HepG2 (cell line): Measurements from ENCODE around the gene VSIG8. TPM values are rescaled to one million over a fixed set of nuclear protein-coding genes. Genes with fewer than 3 reads are reported as not detected.

Experiments used
- ATAC-seq: fragments of 200-7000 bp; cut with Tn5 transposase; 3 replicates; pipeline ENCODE4 v1.9.1; 2020; ENCODE audit warnings: mild to moderate bottlenecking, moderate library complexity
- BruUV-seq: library from RNA; stranded (reverse); fragments of 400-500 nt; replicated peaks from 2 replicates; lab custom pipeline; 2021; lab: Mats Ljungman, UMichigan
- CTCF ChIA-PET: fragments of 300-600 bp; formaldehyde crosslinking; extraction: SDS; loops from one replicate; lab custom pipeline; 2021; ENCODE audit warnings: low total read pairs, inconsistent platforms, low intra/inter-chr PET ratio; lab: Yijun Ruan, JAX
- POLR2A ChIA-PET: fragments of 350-600 bp; sonication (Branson Sonifier 250); formaldehyde crosslinking; loops from one replicate; lab custom pipeline; 2020; ENCODE audit warnings: antibody characterized with exemption, inconsistent platforms; lab: Yijun Ruan, JAX
- DNase-seq: peaks from one replicate; pipeline ENCODE4 v3.0.0-alpha.2; 2015; ENCODE audit warnings: low spot score
- FAIRE-seq: peaks from 3 replicates; lab custom pipeline; 2011; peaks lifted over from hg19 to GRCh38; lab: Jason Lieb, UNC
- H2AFZ ChIP-seq: one replicate; pipeline ENCODE4 v1.6.1; 2011; ENCODE audit warnings: low read length, inconsistent platforms
- H3K27ac ChIP-seq: fragments of 300-600 bp; 3 replicates; pipeline ENCODE4 v1.8.0; 2011; ENCODE audit warnings: mixed run types, mild to moderate bottlenecking, mixed read lengths, low read length, inconsistent platforms; ENCODE audit not compliant: insufficient read depth; ENCODE audit errors: extremely low read length
- H3K27me3 ChIP-seq, 2 experiments: fragments of 200-600 bp in 1 of 2; 2 replicates in 1 of 2; 3 replicates in 1 of 2; pipeline versions ENCODE4 v1.6.0 to v1.8.0; 2011; ENCODE audit warnings: low read length in 2 of 2, mild to moderate bottlenecking in 2 of 2, moderate library complexity in 2 of 2, inconsistent platforms in 1 of 2; ENCODE audit not compliant: insufficient read depth in 2 of 2, control insufficient read depth in 1 of 2
- H3K36me3 ChIP-seq, 2 experiments: fragments of 200-600 bp in 1 of 2; replicated peaks in 1 of 2; 2 replicates in 1 of 2; 3 replicates in 1 of 2; pipeline versions ENCODE4 v1.5.1 to v1.8.0; 2011; ENCODE audit warnings: low read length in 2 of 2, inconsistent platforms in 1 of 2; ENCODE audit not compliant: insufficient read depth in 2 of 2, control insufficient read depth in 1 of 2
- H3K4me1 ChIP-seq: 2 replicates; pipeline ENCODE4 v1.5.1; 2012; ENCODE audit warnings: low read length, inconsistent platforms; ENCODE audit not compliant: insufficient read depth
- H3K4me2 ChIP-seq: 2 replicates; pipeline ENCODE4 v1.6.0; 2011; ENCODE audit warnings: low read depth, low read length, inconsistent platforms
- H3K4me3 ChIP-seq, 3 experiments: fragments of 200-600 bp in 1 of 3; sonication (generic), shearing (Covaris generic) in 1 of 3; replicated peaks in 1 of 3; 2 replicates each; pipeline ENCODE4 v1.5.1; 2011 to 2016; ENCODE audit warnings: low read length in 3 of 3, inconsistent platforms in 2 of 3, low read depth in 2 of 3, mild to moderate bottlenecking in 2 of 3, control low read depth in 1 of 3, mixed read lengths in 1 of 3; ENCODE audit not compliant: insufficient read depth in 1 of 3
- H3K79me2 ChIP-seq: one replicate; pipeline ENCODE4 v1.6.1; 2011; ENCODE audit warnings: low read length, inconsistent platforms; ENCODE audit not compliant: insufficient read depth
- H3K9ac ChIP-seq: 2 replicates; pipeline ENCODE4 v1.6.0; 2011; ENCODE audit warnings: mild to moderate bottlenecking, low read depth, low read length, inconsistent platforms; ENCODE audit not compliant: insufficient read depth
- H3K9me3 ChIP-seq: 2 replicates; pipeline ENCODE4 v1.5.1; 2012; ENCODE audit warnings: mild to moderate bottlenecking, low read length
- H4K20me1 ChIP-seq: 2 replicates; pipeline ENCODE4 v1.6.0; 2011; ENCODE audit warnings: inconsistent platforms, mild to moderate bottlenecking, low read length, moderate library complexity; ENCODE audit not compliant: insufficient read depth
- AGO1 ChIP-seq: fragments of 200-400 bp; formaldehyde crosslinking; IDR thresholded peaks from 2 replicates; pipeline ENCODE4 v1.6.1; 2017; ENCODE audit warnings: mild to moderate bottlenecking, low read depth, low read length, moderate library complexity; ENCODE audit not compliant: poor library complexity, severe bottlenecking
- FOXA1 ChIP-seq, 2 experiments: fragments of 450-650 bp in 1 of 2; sonication (generic) in 1 of 2; formaldehyde crosslinking in 1 of 2; IDR thresholded peaks; 2 replicates each; pipeline versions ENCODE4 v1.4.0 to v1.6.1; 2016 to 2020; ENCODE audit warnings: missing genetic modification reagents in 1 of 2
- MTF2 ChIP-seq: sonication (generic); formaldehyde crosslinking; IDR thresholded peaks from 2 replicates; pipeline ENCODE4 v1.5.0; 2020; ENCODE audit warnings: missing genetic modification reagents, borderline replicate concordance
- TP53 ChIP-seq: sonication (generic); formaldehyde crosslinking; conservative IDR thresholded peaks from 2 replicates; pipeline ENCODE4 v1.4.0; 2020; ENCODE audit warnings: missing genetic modification reagents
- ZNF446 ChIP-seq: sonication (generic); formaldehyde crosslinking; IDR thresholded peaks from 2 replicates; pipeline ENCODE4 v1.5.0; 2020; ENCODE audit warnings: mild to moderate bottlenecking, missing genetic modification reagents
- ZNF768 ChIP-seq: sonication (generic); formaldehyde crosslinking; IDR thresholded peaks from 2 replicates; pipeline ENCODE4 v1.4.0; 2020; ENCODE audit warnings: missing genetic modification reagents
- WGBS: methylation state at CpG from one replicate; pipeline ENCODE4 v1.1.6; 2017; ENCODE audit warnings: low lambda C conversion rate; 5-methylcytosine and 5-hydroxymethylcytosine counted together
- in situ Hi-C: cut with HindIII; loops from 2 replicates; pipeline ENCODE4 v1.10.0; 2017; ENCODE audit warnings: low pct_unique_long_range_greater_than_20kb; ENCODE audit not compliant: extremely low pct_ligation_motif_present
- intact Hi-C: fragments of 100-400 bp; cut with micrococcal nuclease; formaldehyde crosslinking; loops from one replicate; pipeline ENCODE4 v1.10.0; 2022; ENCODE audit not compliant: unreplicated experiment
- polyA plus RNA-seq, 8 experiments: library from polyadenylated mRNA; depleted of rRNA in 3 of 8; stranded (reverse) in 7 of 8; unstranded in 1 of 8; fragments of >200 nt; fragmentation: Illumina TruSeq in 4 of 8; extraction: Trizol in 4 of 8; gene quantifications; 2 replicates each; pipeline versions ENCODE4 v1.2.1 to v1.2.3, GENCODE V29; 2011 to 2016; ENCODE audit warnings: low read depth in 4 of 8, missing spikeins in 1 of 8, mixed read lengths in 1 of 8; ENCODE audit not compliant: insufficient read depth in 1 of 8
- total RNA-seq, 5 experiments: library from RNA; depleted of rRNA; stranded (reverse); fragments of >200 nt; fragmentation: Illumina TruSeq; extraction: Trizol; gene quantifications; 2 replicates each; pipeline ENCODE4 v1.2.3, GENCODE V29; 2016; ENCODE audit warnings: low read depth in 1 of 5
- TF ChIP-seq, protein P1 (sequence below), 2 experiments: sonication (generic) in 1 of 2; formaldehyde crosslinking in 1 of 2; IDR thresholded peaks; 2 replicates each; pipeline versions ENCODE4 v1.6.1 to v1.9.0; 2014 to 2022; ENCODE audit warnings: antibody characterized with exemption in 1 of 2, borderline replicate concordance in 1 of 2, inconsistent platforms in 1 of 2, low read depth in 1 of 2, missing genetic modification reagents in 1 of 2
- TF ChIP-seq, protein P2 (sequence below): sonication (generic); formaldehyde crosslinking; IDR thresholded peaks from 2 replicates; pipeline ENCODE4 v1.5.0; 2020; ENCODE audit warnings: mild to moderate bottlenecking, missing genetic modification reagents
- TF ChIP-seq, protein P3 (sequence below): IDR thresholded peaks from 2 replicates; pipeline ENCODE4 v1.6.1; 2012; ENCODE audit warnings: low read depth, low read length, improper control_type of control experiment

Gene VSIG8
- total and polyA plus RNA-seq, 2 of the 13 experiments (the other 11 are each of a cell fraction or from before 2014, with no cell fraction given) = not detected

DNA sequence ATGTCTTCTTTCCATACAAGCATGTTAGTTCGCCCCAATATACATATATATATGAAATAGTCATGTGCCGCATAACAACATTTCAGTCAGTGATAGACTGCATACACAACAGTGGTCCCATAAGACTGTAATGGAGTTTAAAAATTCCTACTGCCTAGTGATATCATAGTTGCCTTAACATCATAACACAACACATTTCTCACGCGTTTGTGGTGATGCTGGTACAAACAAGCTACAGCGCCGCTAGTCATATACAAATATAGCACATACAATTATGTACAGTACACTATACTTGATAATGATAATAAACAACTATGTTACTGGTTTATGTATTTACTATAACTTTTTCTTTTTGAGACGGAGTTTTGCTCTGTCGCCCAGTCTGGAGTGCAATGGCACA, 46.5 kb downstream of the VSIG8 start:
- Histone ChIP-seq H4K20me1 (no peaks in the 10 kb centered on the region), H3K4me1 (no peaks in the 10 kb centered on the region), H3K4me3 (no peak overlapping the region), H3K27me3 (no peaks in the 10 kb centered on the region; a peak in 1 of 5 replicates), H3K36me3 (no peaks in the 10 kb centered on the region), H3K9ac (no peak overlapping the region), H3K4me2 (no peak overlapping the region), H3K9me3 (no peaks in the 10 kb centered on the region), H3K27ac (no peak overlapping the region), H2AFZ (no peak overlapping the region), H3K79me2 (no peaks in the 10 kb centered on the region)
- in situ Hi-C loops (no loop called here), intact Hi-C loops (no loop called here)
- POLR2A ChIA-PET = no interaction called here
- 81% methylated on average over 8 of the region's 8 CpGs for WGBS
- BruUV-seq = no TSS peak
- no peak for ATAC-seq
- no peak for DNase-seq
- CTCF ChIA-PET = no interaction called here
- FAIRE-seq = no peak
- TF ChIP-seq, protein P1, sequence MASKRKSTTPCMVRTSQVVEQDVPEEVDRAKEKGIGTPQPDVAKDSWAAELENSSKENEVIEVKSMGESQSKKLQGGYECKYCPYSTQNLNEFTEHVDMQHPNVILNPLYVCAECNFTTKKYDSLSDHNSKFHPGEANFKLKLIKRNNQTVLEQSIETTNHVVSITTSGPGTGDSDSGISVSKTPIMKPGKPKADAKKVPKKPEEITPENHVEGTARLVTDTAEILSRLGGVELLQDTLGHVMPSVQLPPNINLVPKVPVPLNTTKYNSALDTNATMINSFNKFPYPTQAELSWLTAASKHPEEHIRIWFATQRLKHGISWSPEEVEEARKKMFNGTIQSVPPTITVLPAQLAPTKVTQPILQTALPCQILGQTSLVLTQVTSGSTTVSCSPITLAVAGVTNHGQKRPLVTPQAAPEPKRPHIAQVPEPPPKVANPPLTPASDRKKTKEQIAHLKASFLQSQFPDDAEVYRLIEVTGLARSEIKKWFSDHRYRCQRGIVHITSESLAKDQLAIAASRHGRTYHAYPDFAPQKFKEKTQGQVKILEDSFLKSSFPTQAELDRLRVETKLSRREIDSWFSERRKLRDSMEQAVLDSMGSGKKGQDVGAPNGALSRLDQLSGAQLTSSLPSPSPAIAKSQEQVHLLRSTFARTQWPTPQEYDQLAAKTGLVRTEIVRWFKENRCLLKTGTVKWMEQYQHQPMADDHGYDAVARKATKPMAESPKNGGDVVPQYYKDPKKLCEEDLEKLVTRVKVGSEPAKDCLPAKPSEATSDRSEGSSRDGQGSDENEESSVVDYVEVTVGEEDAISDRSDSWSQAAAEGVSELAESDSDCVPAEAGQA (IDR thresholded peaks at IDR 0.05; ENCODE audit: low read depth) = no peak
- TF ChIP-seq, protein P1 (CRISPR knock-in tag; IDR thresholded peaks at IDR 0.05; ENCODE audit: borderline replicate concordance) = no peak
- TF ChIP-seq FOXA1 (IDR thresholded peaks at IDR 0.05) = no peak
- TF ChIP-seq FOXA1 (CRISPR knock-in tag; IDR thresholded peaks at IDR 0.05) = no peak
- TF ChIP-seq ZNF446 (CRISPR knock-in tag) = no peak
- no peak for TF ChIP-seq AGO1
- TF ChIP-seq, protein P2, sequence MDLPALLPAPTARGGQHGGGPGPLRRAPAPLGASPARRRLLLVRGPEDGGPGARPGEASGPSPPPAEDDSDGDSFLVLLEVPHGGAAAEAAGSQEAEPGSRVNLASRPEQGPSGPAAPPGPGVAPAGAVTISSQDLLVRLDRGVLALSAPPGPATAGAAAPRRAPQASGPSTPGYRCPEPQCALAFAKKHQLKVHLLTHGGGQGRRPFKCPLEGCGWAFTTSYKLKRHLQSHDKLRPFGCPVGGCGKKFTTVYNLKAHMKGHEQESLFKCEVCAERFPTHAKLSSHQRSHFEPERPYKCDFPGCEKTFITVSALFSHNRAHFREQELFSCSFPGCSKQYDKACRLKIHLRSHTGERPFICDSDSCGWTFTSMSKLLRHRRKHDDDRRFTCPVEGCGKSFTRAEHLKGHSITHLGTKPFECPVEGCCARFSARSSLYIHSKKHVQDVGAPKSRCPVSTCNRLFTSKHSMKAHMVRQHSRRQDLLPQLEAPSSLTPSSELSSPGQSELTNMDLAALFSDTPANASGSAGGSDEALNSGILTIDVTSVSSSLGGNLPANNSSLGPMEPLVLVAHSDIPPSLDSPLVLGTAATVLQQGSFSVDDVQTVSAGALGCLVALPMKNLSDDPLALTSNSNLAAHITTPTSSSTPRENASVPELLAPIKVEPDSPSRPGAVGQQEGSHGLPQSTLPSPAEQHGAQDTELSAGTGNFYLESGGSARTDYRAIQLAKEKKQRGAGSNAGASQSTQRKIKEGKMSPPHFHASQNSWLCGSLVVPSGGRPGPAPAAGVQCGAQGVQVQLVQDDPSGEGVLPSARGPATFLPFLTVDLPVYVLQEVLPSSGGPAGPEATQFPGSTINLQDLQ = no peak
- no peak for TF ChIP-seq MTF2
- TF ChIP-seq, protein P3, sequence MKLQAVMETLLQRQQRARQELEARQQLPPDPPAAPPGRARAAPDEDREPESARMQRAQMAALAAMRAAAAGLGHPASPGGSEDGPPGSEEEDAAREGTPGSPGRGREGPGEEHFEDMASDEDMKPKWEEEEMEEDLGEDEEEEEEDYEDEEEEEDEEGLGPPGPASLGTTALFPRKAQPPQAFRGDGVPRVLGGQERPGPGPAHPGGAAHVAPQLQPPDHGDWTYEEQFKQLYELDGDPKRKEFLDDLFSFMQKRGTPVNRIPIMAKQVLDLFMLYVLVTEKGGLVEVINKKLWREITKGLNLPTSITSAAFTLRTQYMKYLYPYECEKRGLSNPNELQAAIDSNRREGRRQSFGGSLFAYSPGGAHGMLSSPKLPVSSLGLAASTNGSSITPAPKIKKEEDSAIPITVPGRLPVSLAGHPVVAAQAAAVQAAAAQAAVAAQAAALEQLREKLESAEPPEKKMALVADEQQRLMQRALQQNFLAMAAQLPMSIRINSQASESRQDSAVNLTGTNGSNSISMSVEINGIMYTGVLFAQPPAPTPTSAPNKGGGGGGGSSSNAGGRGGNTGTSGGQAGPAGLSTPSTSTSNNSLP = no peak
- no peak for TF ChIP-seq TP53 (CRISPR knock-in tag)
- no peak for TF ChIP-seq ZNF768 (CRISPR knock-in tag)
